ENCODE measurements around the gene PCSK7.

PCSK7 gene

GRCh38 chr11:117230999-117231841, 653 bp downstream of the PCSK7 start:
- no peak for DNase-seq

- DNase-seq, result no peak
Measured at GRCh38 chr11:117230286-117230961, 1.4 kb downstream of the PCSK7 start.

- no peak for DNase-seq
Measured at GRCh38 chr11:117229931-117230285, 2.0 kb downstream of the PCSK7 start.

- DNase-seq, result no peak
Measured at GRCh38 chr11:117229411-117229810, 2.5 kb downstream of the PCSK7 start.

GRCh38 chr11:117228091-117228490, 3.8 kb downstream of the PCSK7 start:
- DNase-seq, result no peak

- no peak for DNase-seq
Measured at GRCh38 chr11:117226388-117227385, 5.2 kb downstream of the PCSK7 start.

- no peak for DNase-seq
Measured at GRCh38 chr11:117225553-117226170, 6.2 kb downstream of the PCSK7 start.

GRCh38 chr11:117223741-117224689, 7.9 kb downstream of the PCSK7 start:
- DNase-seq, result no peak

- no peak for DNase-seq
Measured at GRCh38 chr11:117222991-117223740, 8.7 kb downstream of the PCSK7 start.

- DNase-seq, result peak; percentile 77
Measured at GRCh38 chr11:117221775-117222517, 9.9 kb downstream of the PCSK7 start.

- DNase-seq, result peak; percentile 72
Measured at GRCh38 chr11:117220999-117221774, 10.7 kb downstream of the PCSK7 start.

GRCh38 chr11:117220568-117220967, 11.3 kb downstream of the PCSK7 start:
- DNase-seq, result peak; percentile 71

- DNase-seq, result no peak
Measured at GRCh38 chr11:117219995-117220394, 11.9 kb downstream of the PCSK7 start.

GRCh38 chr11:117219455-117219854, 12.4 kb downstream of the PCSK7 start:
- no peak for DNase-seq

- peak; percentile 34 for DNase-seq
Measured at GRCh38 chr11:117219001-117219400, 12.9 kb downstream of the PCSK7 start.

- DNase-seq, result peak; percentile 49
Measured at GRCh38 chr11:117218133-117218915, 13.5 kb downstream of the PCSK7 start.

- DNase-seq, result peak; percentile 35
Measured at GRCh38 chr11:117217141-117218084, 14.5 kb downstream of the PCSK7 start.
